Right cardiac atrium (tissue), 5 donors: ENCODE measurements around the gene C4orf50. TPM values are rescaled to one million over a fixed set of nuclear protein-coding genes. Genes with fewer than 3 reads are reported as not detected.
A peak's percentile ranks its signal among the peaks of the same experiment; 100 is the strongest.

Experiments used
- ATAC-seq, 2 donors: fragments of 200-7000 bp; cut with Tn5 transposase; one replicate each; pipeline versions ENCODE4 v1.8.0 to v1.9.1; 2020; ENCODE audit warnings: moderate library complexity in 2 of 2, mild to moderate bottlenecking in 1 of 2
- DNase-seq, 3 donors: peaks; one replicate each; pipeline ENCODE4 v3.0.0-alpha.2; 2020
- H3K27ac ChIP-seq: one replicate; pipeline ENCODE4 v1.5.1; 2013; ENCODE audit warnings: mild to moderate bottlenecking, low read length, control low read depth, moderate library complexity
- H3K27me3 ChIP-seq: one replicate; pipeline ENCODE4 v1.6.1; 2013; ENCODE audit not compliant: control insufficient read depth, insufficient read depth
- H3K4me1 ChIP-seq: one replicate; pipeline ENCODE4 v1.6.1; 2013; ENCODE audit warnings: low read length; ENCODE audit not compliant: control insufficient read depth, insufficient read depth
- H3K4me3 ChIP-seq: one replicate; pipeline ENCODE4 v1.5.1; 2013; ENCODE audit warnings: low read length, control low read depth
- H3K9me3 ChIP-seq: one replicate; pipeline ENCODE4 v1.6.1; 2013; ENCODE audit warnings: low read length; ENCODE audit not compliant: control insufficient read depth
- WGBS: extraction: QIAGEN DNeasy Blood & Tissue Kit; methylation state at CpG from one replicate; pipeline ENCODE4 v1.1.7; 2013; 5-methylcytosine and 5-hydroxymethylcytosine counted together
- intact Hi-C, 4 donors: fragments of 100-400 bp; cut with DNase I; formaldehyde crosslinking; loops; one replicate each; pipeline versions ENCODE4 v1.11.0 to v1.14.0; 2022 to 2023
- polyA plus RNA-seq: library from polyadenylated mRNA; stranded (reverse); fragments of 200-250 nt; gene quantifications from one replicate; pipeline ENCODE4 v1.2.3, GENCODE V29; 2013
- total RNA-seq, 4 donors: library from RNA; stranded (reverse); fragmentation: NEBNext Ultra II Directional; extraction: Animal tissue kit (Norgen Biotek cat#: 25700); gene quantifications; one replicate each; pipeline ENCODE4 v1.2.1, GENCODE V29; 2021
- donor health status: healthy with polysubstance abuse.
- donor health status: DM: no; HTN: yes; CAD: no.
- donor health status: DM: no; HTN: no; CAD: no.
- donor health status: DM: no; HTN: yes; CAD: no; lungs with severe emphysema.
- donor health status: DM: yes; HTN: yes; CAD: no.

Gene C4orf50
- total and polyA plus RNA-seq, 5 donors = 0.02 to 0.03 (median 0.03) TPM; not detected in 2

DNA sequence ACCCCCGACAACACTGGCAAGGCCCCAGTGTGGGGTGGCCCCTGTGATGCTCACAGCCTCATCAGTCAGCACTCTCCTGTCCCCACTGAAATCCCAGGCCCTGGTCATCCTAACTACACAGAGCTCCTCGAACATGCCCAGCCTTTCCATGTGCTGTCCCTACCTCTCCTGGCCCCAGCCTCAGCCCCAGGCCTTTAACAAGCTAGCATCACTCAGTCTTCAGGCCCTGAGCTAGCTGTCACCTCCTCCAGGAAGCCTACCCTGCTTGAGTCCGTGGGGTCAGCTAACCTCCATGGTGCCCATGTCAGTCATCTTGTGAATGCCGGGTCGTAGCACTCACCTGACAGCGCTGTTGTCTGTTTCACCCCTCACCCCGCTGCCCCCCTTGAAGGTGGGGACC is 25.6 kb upstream of the C4orf50 start:
- WGBS = 75% methylated on average over 7 of the region's 7 CpGs
- intact Hi-C loops = no loop called here
- no peak overlapping the region for H3K4me3 ChIP-seq
- no peak for ATAC-seq
- H3K27ac ChIP-seq = no peak overlapping the region
- no peaks in the 10 kb centered on the region for H3K9me3 ChIP-seq
- no peak for DNase-seq
- H3K27me3 ChIP-seq = no peaks in the 10 kb centered on the region
- no peaks in the 10 kb centered on the region for H3K4me1 ChIP-seq

DNA sequence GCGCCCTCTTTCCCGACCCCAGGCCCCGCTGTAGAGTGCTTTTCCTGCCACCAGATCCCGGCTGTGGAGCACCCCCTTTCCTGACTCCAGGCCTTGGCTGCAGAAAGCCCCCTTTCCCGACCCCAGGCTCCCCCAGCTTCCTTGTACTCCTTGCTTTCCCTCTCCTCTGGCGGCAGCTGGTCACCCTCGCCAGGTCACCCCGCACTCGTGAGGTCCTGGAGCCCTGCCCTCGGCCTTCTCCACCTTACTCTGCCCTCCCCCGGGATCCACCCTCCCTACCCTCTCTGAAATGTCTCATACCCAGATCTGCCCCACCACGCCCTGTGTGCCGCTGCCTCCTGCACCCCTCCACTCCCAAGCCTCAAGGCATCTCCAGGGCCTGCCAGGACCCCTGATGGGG is 25.0 kb upstream of the C4orf50 start:
- intact Hi-C loops = no loop called here
- 77% methylated on average over 13 of the region's 13 CpGs for WGBS
- no peaks in the 10 kb centered on the region for H3K27me3 ChIP-seq

DNA sequence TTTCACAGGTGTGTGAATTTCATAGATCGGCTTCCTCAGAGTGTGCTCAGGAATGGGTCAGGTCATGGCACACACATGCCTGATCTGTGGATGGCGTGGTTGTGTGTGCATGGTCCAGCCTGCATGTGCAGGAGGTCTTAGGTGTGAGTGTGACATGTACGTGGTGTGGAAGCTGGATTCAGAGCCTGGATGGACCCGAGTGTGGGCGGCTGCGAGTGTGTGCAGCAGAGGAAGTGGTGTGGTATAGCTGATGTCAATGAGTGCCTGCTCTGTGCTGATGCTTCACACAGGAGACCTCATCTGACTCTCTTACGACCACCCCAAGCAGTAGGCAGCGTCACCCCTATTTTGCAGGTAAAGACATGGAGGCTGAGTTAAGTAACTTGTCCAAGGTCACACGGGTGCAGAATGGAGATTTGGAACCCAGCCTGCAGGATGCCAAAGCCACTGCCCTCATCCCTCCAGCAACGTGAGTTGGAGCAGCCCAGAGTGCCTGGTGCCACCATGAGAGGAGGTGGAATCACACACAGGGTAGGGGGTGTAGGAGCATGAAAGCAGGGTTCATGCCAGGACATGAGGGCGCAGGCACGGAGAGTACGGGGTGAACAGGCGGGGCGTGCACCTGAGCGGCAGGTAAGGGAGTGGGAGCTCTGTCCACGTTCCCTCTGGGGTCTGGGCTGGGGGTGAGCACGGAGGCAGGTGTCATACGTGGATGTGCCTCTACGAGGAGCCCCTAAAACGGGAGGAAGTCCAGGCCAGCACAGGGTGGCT is 24.2 kb upstream of the C4orf50 start:
- Histone ChIP-seq H3K4me1 (no peaks in the 10 kb centered on the region), H3K27ac (no peak overlapping the region), H3K4me3 (no peak overlapping the region), H3K27me3 (no peaks in the 10 kb centered on the region), H3K9me3 (no peaks in the 10 kb centered on the region)
- 81% methylated on average over 21 of the region's 21 CpGs for WGBS
- ATAC-seq (no peak), DNase-seq (peak in 1 of 3 donors; percentile 32)
- intact Hi-C loops = no loop called here

More for the DNA sequence above, 25.0 kb upstream of the C4orf50 start:
- no peak overlapping the region for H3K4me3 ChIP-seq
- DNase-seq (peak in 1 of 3 donors; percentile 33), ATAC-seq (no peak)
- H3K4me1 ChIP-seq = no peaks in the 10 kb centered on the region
- H3K9me3 ChIP-seq = no peaks in the 10 kb centered on the region
- no peak overlapping the region for H3K27ac ChIP-seq

DNA sequence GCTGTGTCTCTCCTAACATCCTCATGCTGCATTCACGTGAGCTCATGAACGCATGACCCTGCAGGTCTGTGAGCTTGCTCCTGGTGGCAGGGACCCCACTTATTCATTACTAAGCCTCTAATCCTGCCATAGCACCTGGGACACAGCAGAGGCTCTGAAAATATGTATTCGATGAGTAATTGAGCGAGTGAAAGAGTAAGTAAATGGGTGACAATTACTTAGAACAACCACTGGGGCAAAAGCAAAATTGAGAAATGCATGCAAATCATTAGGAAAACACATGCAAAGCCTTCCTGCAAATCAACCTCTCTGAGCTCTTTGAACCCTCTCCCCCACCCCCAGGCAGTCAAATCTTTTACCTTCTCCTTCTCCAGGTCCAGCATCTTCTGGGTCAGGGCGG is 23.6 kb upstream of the C4orf50 start:
- no peak for ATAC-seq
- Histone ChIP-seq H3K4me1 (no peaks in the 10 kb centered on the region), H3K27ac (no peak overlapping the region), H3K9me3 (no peaks in the 10 kb centered on the region), H3K4me3 (no peak overlapping the region), H3K27me3 (no peaks in the 10 kb centered on the region)
- 83% methylated on average over 5 of the region's 5 CpGs for WGBS
- no peak for DNase-seq
- intact Hi-C loops = no loop called here

DNA sequence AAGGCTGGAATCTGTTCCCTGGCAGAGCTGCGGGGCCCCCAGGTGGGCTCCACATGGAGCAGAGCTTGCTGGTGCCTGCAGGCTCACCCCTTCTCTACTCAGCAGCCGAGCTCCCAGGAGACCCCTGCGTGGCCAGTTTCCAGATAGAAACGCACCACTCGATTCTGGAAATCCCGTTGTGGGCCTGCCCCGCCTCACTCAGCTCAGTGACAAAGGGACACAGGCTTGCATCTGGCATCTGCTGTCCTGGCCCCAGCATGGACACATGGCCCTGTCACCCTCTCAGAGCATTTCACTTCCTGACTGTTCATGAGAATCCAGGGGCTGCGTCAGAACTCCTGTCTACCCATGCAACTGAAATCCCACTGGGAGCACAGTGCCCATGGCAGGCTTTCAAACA is 20.5 kb upstream of the C4orf50 start:
- Histone ChIP-seq H3K4me1 (no peaks in the 10 kb centered on the region), H3K27ac (no peak overlapping the region), H3K4me3 (no peak overlapping the region), H3K27me3 (no peaks in the 10 kb centered on the region), H3K9me3 (no peaks in the 10 kb centered on the region)
- no peak for ATAC-seq
- intact Hi-C loops = no loop called here
- DNase-seq = no peak
- WGBS = 68% methylated on average over 8 of the region's 8 CpGs

DNA sequence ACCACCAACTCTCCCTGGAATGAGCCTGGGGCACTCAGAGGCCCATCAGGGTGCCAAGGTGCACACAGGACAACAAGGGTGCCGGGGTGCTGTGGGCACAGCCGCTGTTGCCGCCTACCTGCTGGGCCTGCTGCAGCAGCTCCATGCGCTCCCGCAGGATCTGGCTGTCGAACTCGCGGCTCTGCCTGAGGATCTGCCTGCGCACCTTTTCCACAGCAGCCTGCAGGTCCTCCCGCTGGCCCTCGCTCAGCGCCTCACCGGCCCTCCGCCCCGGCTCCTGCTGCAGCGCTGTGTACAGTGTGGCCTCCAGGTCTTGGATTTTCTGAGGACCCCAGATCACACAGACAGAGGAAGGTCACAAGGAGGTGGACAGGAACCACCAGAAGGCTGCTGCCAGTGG is 17.6 kb upstream of the C4orf50 start:
- intact Hi-C loops = no loop called here
- Histone ChIP-seq H3K4me1 (no peaks in the 10 kb centered on the region), H3K9me3 (no peaks in the 10 kb centered on the region), H3K27ac (no peak overlapping the region), H3K27me3 (no peaks in the 10 kb centered on the region), H3K4me3 (no peak overlapping the region)
- DNase-seq = no peak
- WGBS = 93% methylated on average over 16 of the region's 16 CpGs
- no peak for ATAC-seq

DNA sequence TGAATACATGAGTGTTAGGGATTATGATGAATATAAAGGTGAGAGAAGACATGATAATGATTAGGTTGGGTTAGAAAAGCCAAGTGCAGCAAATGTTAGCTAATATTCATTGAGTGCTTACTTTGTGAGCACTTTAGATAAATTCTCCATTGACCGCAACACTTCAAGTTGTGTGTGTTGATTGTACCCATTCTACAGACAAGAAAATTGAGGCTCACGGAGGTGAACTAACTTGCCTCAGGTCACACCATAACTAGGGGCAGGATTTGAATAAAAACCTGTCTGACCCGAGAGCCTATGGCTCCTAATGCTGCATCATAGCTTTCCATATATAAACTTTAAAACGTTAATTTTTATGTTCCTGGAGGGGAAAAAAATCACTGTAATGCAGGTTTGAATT is 15.2 kb upstream of the C4orf50 start:
- intact Hi-C loops = no loop called here
- Histone ChIP-seq H3K27ac (no peak overlapping the region), H3K27me3 (no peaks in the 10 kb centered on the region), H3K9me3 (no peaks in the 10 kb centered on the region), H3K4me3 (no peak overlapping the region), H3K4me1 (no peaks in the 10 kb centered on the region)
- 60% methylated on average over 4 of the region's 4 CpGs for WGBS
- ATAC-seq (no peak), DNase-seq (no peak)

DNA sequence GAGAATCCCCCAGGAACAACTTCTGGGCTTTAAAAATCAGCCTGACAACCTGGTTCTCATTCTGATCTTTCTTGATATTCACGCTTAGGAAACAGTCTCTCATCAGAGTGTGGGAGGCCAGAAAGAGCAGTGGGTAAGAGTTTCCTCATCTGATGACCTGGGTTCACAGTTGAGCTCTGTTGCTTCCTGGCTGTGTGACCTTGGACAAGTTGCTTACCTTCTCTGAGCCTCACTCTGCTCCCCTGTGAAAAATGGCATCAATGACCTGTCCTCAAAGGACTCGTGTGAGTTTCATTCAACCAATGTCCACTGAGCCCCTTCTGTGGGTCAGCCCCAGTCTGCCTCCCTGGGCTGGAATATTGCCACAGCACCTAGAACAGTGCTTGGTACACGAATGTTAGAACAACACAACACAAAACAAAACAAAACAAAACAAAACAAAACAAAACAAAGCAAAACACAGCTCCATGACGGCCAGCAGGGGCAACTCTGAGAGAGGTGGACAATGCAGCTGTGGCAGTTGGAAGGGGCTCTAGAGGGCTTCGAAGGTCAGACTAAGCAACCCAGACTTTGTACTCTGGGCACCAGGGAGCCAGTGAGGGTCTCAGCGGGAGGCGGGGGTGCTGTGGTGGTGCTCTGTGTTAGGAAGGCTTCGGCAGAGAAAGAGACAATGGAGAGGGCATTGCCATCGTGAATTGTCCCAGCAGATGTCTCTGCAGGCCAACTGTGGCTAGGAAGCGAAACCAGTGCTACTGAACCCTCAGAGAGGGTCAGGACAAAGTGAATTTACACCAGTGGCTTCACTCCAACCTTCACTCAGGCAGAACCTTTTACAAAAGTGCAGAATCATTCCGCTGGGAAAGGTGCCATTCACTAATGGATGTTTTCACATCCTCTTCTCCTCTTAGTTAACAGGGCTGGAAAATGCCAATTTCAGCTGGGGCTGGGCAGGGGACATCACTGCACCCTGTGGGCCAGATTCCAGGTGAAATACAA is 14.3 kb upstream of the C4orf50 start:
- peak in 1 of 3 donors; percentile 3 for DNase-seq
- no peaks in the 10 kb centered on the region for H3K9me3 ChIP-seq
- 67% methylated on average over 11 of the region's 11 CpGs for WGBS
- H3K4me3 ChIP-seq = no peak overlapping the region
- no peaks in the 10 kb centered on the region for H3K27me3 ChIP-seq
- H3K4me1 ChIP-seq = no peaks in the 10 kb centered on the region
- H3K27ac ChIP-seq = no peak overlapping the region
- intact Hi-C loops = no loop called here
- ATAC-seq = no peak

DNA sequence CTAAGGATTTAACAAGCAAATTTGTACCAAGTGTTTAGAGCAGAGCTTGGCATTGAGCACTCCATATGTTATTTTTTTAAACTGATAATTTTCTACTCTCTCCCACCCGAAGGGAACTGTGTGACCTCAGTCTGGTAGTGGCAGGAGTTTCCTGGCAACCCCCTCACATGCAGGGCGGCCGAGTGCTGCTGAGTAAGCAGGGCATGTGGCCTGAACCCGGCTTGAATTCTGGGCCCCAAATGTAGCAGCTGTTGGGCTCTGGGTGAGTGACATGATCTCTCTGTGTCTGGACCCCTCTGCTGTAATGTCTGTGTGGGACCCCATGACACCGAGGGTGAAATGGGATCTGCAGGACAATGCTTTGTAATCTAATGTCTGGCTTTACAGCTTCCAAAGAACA is 13.6 kb upstream of the C4orf50 start:
- 41% methylated on average over 5 of the region's 5 CpGs for WGBS
- ATAC-seq = no peak
- intact Hi-C loops = no loop called here
- DNase-seq = no peak
- no peak overlapping the region for H3K4me3 ChIP-seq
- H3K4me1 ChIP-seq = no peaks in the 10 kb centered on the region
- no peaks in the 10 kb centered on the region for H3K9me3 ChIP-seq
- no peaks in the 10 kb centered on the region for H3K27me3 ChIP-seq
- no peak overlapping the region for H3K27ac ChIP-seq

DNA sequence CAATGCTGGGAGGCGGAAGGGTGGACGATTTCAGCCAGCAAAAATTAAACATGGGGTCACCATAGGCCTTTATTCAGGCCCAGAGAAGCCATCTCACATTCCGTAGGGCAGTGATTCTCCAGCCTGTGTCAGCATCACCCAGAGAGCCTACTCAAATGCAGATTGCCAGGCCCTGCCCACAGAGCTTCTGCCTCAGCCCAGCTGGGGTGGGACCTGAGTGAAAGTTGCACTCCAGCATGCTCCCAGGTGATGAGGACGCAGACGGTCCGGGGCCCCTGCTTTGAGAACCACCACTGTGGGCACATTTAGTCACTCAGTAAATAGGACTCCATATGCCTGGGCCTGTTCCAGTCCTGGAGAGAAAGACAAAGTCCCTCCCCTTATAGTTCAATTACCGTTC is 12.4 kb upstream of the C4orf50 start:
- intact Hi-C loops = no loop called here

DNA sequence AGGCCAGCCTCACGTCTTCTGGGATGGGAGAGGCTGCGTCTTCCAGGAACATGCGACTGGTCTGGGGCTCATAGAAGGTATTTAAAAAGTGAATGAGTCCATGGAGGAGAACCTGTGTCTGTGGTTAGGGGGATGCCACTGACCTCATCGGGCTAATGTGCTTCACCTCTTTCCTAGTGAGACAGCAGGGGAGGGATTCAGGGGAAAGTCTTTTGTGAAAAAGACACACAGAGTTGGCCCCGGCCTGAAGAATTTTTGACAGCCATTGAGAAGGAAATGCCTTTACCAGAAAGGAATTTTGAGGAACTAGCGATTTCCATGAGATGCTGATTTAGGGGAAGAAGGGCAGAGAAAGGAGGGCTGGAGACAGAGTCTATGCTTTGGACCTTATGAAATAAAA is 11.0 kb upstream of the C4orf50 start:
- H3K27me3 ChIP-seq = no peaks in the 10 kb centered on the region
- H3K27ac ChIP-seq = no peak overlapping the region
- DNase-seq (no peak), ATAC-seq (no peak)
- WGBS = 61% methylated on average over 6 of the region's 6 CpGs
- no peaks in the 10 kb centered on the region for H3K9me3 ChIP-seq
- intact Hi-C loops = no loop called here
- H3K4me3 ChIP-seq = no peak overlapping the region
- H3K4me1 ChIP-seq = no peaks in the 10 kb centered on the region

More for the DNA sequence above, 12.4 kb upstream of the C4orf50 start:
- DNase-seq = no peak
- no peak for ATAC-seq
- no peak overlapping the region for H3K4me3 ChIP-seq
- H3K27me3 ChIP-seq = no peaks in the 10 kb centered on the region
- no peaks in the 10 kb centered on the region for H3K9me3 ChIP-seq
- H3K27ac ChIP-seq = no peak overlapping the region
- no peaks in the 10 kb centered on the region for H3K4me1 ChIP-seq
- WGBS = 74% methylated on average over 7 of the region's 7 CpGs
